MM.1S (cell line): ENCODE data around the gene ZNF592.

Experiments
- DNase-seq: peaks from one replicate; pipeline ENCODE4 v3.0.0-alpha.2; 2015
- H2AFZ ChIP-seq: fragments of 300-600 bp; sonication (generic); 2 replicates; pipeline ENCODE4 v1.6.0; 2016; ENCODE audit warnings: antibody characterized with exemption, low read length
- H3F3A ChIP-seq: fragments of 300-600 bp; sonication (generic); 2 replicates; pipeline ENCODE4 v1.6.1; 2016; ENCODE audit warnings: mild to moderate bottlenecking, antibody characterized with exemption, low read length, moderate library complexity, mixed read lengths; ENCODE audit not compliant: insufficient read depth
- H3K27ac ChIP-seq: fragments of 300-600 bp; sonication (generic); 2 replicates; pipeline ENCODE4 v1.5.1; 2016; ENCODE audit warnings: mild to moderate bottlenecking, low read length
- H3K27me3 ChIP-seq: fragments of 300-600 bp; sonication (generic); replicated peaks from 2 replicates; pipeline ENCODE4 v1.6.0; 2016; ENCODE audit warnings: low read length; ENCODE audit not compliant: insufficient read depth
- H3K36me3 ChIP-seq: fragments of 300-600 bp; sonication (generic); replicated peaks from 2 replicates; pipeline ENCODE4 v1.6.1; 2016; ENCODE audit warnings: mild to moderate bottlenecking, low read length, mixed read lengths; ENCODE audit not compliant: insufficient read depth
- H3K4me1 ChIP-seq: fragments of 300-600 bp; sonication (generic); 2 replicates; pipeline ENCODE4 v1.6.1; 2016; ENCODE audit warnings: low read length, mixed read lengths
- H3K4me2 ChIP-seq: fragments of 300-600 bp; sonication (generic); 2 replicates; pipeline ENCODE4 v1.6.0; 2016; ENCODE audit warnings: low read depth, low read length
- H3K4me3 ChIP-seq: fragments of 300-600 bp; sonication (generic); 2 replicates; pipeline ENCODE4 v1.5.1; 2016; ENCODE audit warnings: low read length, mixed read lengths
- H3K79me2 ChIP-seq: fragments of 300-600 bp; sonication (generic); 2 replicates; pipeline ENCODE4 v1.6.1; 2016; ENCODE audit warnings: mixed run types, low read length, mixed read lengths
- H3K9ac ChIP-seq: fragments of 300-600 bp; sonication (generic); 2 replicates; pipeline ENCODE4 v1.6.1; 2016; ENCODE audit warnings: low read length, mixed read lengths
- H3K9me2 ChIP-seq: fragments of 300-600 bp; sonication (generic); replicated peaks from 2 replicates; pipeline ENCODE4 v1.6.1; 2016; ENCODE audit warnings: mild to moderate bottlenecking, low read length, mixed read lengths; ENCODE audit not compliant: insufficient read depth
- H3K9me3 ChIP-seq: fragments of 300-600 bp; sonication (generic); replicated peaks from 2 replicates; pipeline ENCODE4 v1.6.1; 2016; ENCODE audit warnings: mild to moderate bottlenecking, low read length, mixed read lengths; ENCODE audit not compliant: insufficient read depth
- H4K20me1 ChIP-seq: fragments of 300-600 bp; sonication (generic); 2 replicates; pipeline ENCODE4 v1.6.1; 2016; ENCODE audit warnings: mild to moderate bottlenecking, low read length, moderate library complexity, mixed read lengths; ENCODE audit not compliant: insufficient read depth
- CTCF ChIP-seq: fragments of 300-600 bp; sonication (generic); IDR thresholded peaks from 2 replicates; pipeline ENCODE4 v1.5.1; 2016; ENCODE audit warnings: antibody characterized with exemption, low read length, mixed read lengths
- EZH2 ChIP-seq: fragments of 300-600 bp; sonication (generic); optimal IDR thresholded peaks from 2 replicates; pipeline ENCODE3; 2017; ENCODE audit warnings: low read depth, mild to moderate bottlenecking, antibody characterized with exemption, low read length, mixed read lengths
- EZH2phosphoT487 ChIP-seq: fragments of 300-600 bp; sonication (generic); IDR thresholded peaks from 2 replicates; pipeline ENCODE4 v1.6.1; 2018; ENCODE audit warnings: antibody characterized with exemption, low read length

ZNF592 gene

DNA sequence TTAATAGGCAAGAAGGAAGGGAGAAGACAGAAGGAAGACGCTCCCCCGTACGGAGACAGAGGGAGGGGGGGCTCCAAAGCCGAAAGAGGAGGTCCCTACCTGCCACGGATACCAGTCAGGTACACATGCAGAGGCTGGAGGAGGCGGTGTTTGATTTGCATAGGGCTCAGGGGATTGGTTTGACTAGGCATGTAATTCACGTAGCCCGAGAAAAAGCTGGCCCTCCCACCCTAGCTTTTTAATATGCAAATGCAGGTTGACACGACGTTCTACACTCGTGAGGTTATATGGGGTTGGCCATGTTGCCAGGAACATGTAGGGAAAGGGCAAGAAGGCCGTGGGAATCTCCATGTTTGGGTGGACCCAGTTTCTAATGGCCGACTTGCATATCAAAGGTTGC is 29.8 kb downstream of the ZNF592 start:
- Histone ChIP-seq H3K36me3 (peaks cover 5% of the 10 kb centered on the region; the same call in 1 of the 2 replicates), H3K27ac (no peak overlapping the region), H2AFZ (no peak overlapping the region), H3K79me2 (peaks cover 91% of the 10 kb centered on the region), H4K20me1 (no peaks in the 10 kb centered on the region), H3K4me1 (no peaks in the 10 kb centered on the region), H3K9me3 (no peaks in the 10 kb centered on the region), H3K9ac (no peak overlapping the region), H3K9me2 (no peaks in the 10 kb centered on the region), H3K4me3 (no peak overlapping the region), H3K4me2 (no peak overlapping the region), H3F3A (no peaks in the 10 kb centered on the region), H3K27me3 (no peaks in the 10 kb centered on the region)
- DNase-seq = no peak
- TF ChIP-seq EZH2phosphoT487 = no peak

DNA sequence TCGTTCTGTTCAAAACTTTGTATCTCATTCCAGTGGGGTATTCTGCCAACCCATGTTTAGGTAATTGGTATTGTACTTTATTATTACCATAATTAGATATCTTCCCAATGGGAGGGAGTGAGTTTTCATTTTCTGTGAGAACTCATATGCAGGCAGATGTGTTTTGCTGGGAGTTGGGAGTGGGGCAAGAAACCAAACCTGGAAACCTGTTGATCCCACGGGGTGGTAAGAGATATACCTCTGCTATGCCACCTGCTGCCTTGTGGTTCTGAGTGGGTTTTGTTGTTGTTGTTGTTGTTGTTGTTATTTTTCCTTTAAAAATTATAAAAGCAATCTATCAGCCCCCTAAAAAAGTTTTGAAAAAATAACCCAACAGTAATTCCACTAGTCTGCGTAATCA is 32.1 kb downstream of the ZNF592 start:
- H3K36me3 ChIP-seq = peaks cover 10% of the 10 kb centered on the region; the same call in 1 of the 2 replicates
- H3K4me3 ChIP-seq = no peak overlapping the region

DNA sequence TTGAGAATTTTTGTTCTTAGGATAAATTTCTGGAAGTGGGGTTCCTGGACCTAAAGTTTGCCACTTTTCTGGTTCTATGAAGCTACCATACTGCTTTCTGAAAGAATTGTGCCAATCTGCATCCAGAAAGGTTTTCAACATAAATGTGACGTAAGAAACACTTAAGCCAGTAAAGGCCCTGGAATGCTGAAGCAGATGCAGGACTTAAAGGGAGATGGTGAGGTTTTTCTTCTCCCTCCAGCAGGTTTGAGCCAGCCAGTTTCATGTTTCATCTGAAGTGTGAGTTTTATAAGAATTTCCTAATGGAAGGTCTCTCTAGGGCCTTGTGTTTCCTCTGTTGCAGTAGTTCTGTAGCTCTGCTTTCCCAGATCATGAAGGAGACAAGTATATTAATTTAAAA is 33.1 kb downstream of the ZNF592 start:
- no peak for DNase-seq
- Histone ChIP-seq H3K27ac (no peak overlapping the region), H3K4me3 (no peak overlapping the region), H3F3A (no peaks in the 10 kb centered on the region), H3K4me2 (no peak overlapping the region), H3K9me2 (no peaks in the 10 kb centered on the region), H3K4me1 (no peaks in the 10 kb centered on the region), H3K27me3 (no peaks in the 10 kb centered on the region), H3K9ac (no peak overlapping the region), H3K79me2 (peaks cover 91% of the 10 kb centered on the region), H3K9me3 (no peaks in the 10 kb centered on the region), H3K36me3 (peaks cover 10% of the 10 kb centered on the region; the same call in 1 of the 2 replicates), H2AFZ (no peak overlapping the region), H4K20me1 (0 out of 2 replicates have a peak, but pooled peaks cover 3% of the 10 kb centered on the region)
- TF ChIP-seq EZH2 = no peak
- no peak for TF ChIP-seq EZH2phosphoT487
- no peak for TF ChIP-seq CTCF

More for the DNA sequence above, 32.1 kb downstream of the ZNF592 start:
- Histone ChIP-seq H3K4me1 (no peaks in the 10 kb centered on the region), H3K27me3 (no peaks in the 10 kb centered on the region), H3K79me2 (peaks cover 91% of the 10 kb centered on the region), H2AFZ (no peak overlapping the region), H4K20me1 (no peaks in the 10 kb centered on the region), H3K9ac (no peak overlapping the region), H3F3A (no peaks in the 10 kb centered on the region), H3K9me2 (no peaks in the 10 kb centered on the region), H3K27ac (no peak overlapping the region), H3K9me3 (no peaks in the 10 kb centered on the region), H3K4me2 (no peak overlapping the region)
- no peak for DNase-seq
- TF ChIP-seq EZH2phosphoT487 (no peak), CTCF (no peak), EZH2 (no peak)

- Histone ChIP-seq H3K27ac (no peak overlapping the region), H3K36me3 (peaks cover 10% of the 10 kb centered on the region; the same call in 1 of the 2 replicates)
These were observed 34.0 kb downstream of the ZNF592 start for GRCh38 chr15:84782346-84782745.

More at GRCh38 chr15:84782346-84782745, 34.0 kb downstream of the ZNF592 start:
- Histone ChIP-seq H3F3A (no peaks in the 10 kb centered on the region), H2AFZ (no peak overlapping the region), H3K4me1 (peaks cover 4% of the 10 kb centered on the region), H3K4me3 (no peak overlapping the region), H3K27me3 (no peaks in the 10 kb centered on the region), H4K20me1 (0 out of 2 replicates have a peak, but pooled peaks cover 3% of the 10 kb centered on the region), H3K4me2 (no peak overlapping the region), H3K9me2 (no peaks in the 10 kb centered on the region), H3K9ac (no peak overlapping the region), H3K79me2 (peaks cover 92% of the 10 kb centered on the region), H3K9me3 (no peaks in the 10 kb centered on the region)
- DNase-seq = no peak
- TF ChIP-seq CTCF = no peak
- no peak for TF ChIP-seq EZH2phosphoT487
- TF ChIP-seq EZH2 = no peak
